Measurements from ENCODE around the gene MRPS33. TPM values are rescaled to one million over a fixed set of nuclear protein-coding genes. Genes with fewer than 3 reads are reported as not detected.

MRPS33 gene
- 91.0 and 120 TPM in 2 replicates for total RNA-seq (2016; rRNA removed; fragmentation: Illumina TruSeq; extraction: Trizol)
- total RNA-seq (2016; cell fraction: cytosol; rRNA removed; fragmentation: Illumina TruSeq; extraction: Trizol; ENCODE audit: low read depth), result 60.7 and 64.6 TPM in 2 replicates
- total RNA-seq (2016; cell fraction: insoluble cytoplasmic fraction; rRNA removed; fragmentation: Illumina TruSeq; extraction: Trizol), result 100 and 135 TPM in 2 replicates
- 79.6 and 82.5 TPM in 2 replicates for total RNA-seq (2016; cell fraction: membrane; rRNA removed; fragmentation: Illumina TruSeq; extraction: Trizol)
- total RNA-seq (2016; cell fraction: nucleus; rRNA removed; fragmentation: Illumina TruSeq; extraction: Trizol), result 33.2 and 36.3 TPM in 2 replicates
- polyA plus RNA-seq (2011; rRNA removed), result 38.3 and 50.9 TPM in 2 replicates
- polyA plus RNA-seq (2011; cell fraction: cytosol; rRNA removed), result 17.9 and 20.1 TPM in 2 replicates
- 5.7 and 6.9 TPM in 2 replicates for polyA plus RNA-seq (2011; cell fraction: nucleus; rRNA removed)
- polyA plus RNA-seq (2012), result 78.8 and 104 TPM in 2 replicates
- 77.6 and 83.1 TPM in 2 replicates for polyA plus RNA-seq (2016; cell fraction: cytosol; fragmentation: Illumina TruSeq; extraction: Trizol; ENCODE audit: low read depth)
- 127 and 141 TPM in 2 replicates for polyA plus RNA-seq (2016; cell fraction: insoluble cytoplasmic fraction; fragmentation: Illumina TruSeq; extraction: Trizol; ENCODE audit: low read depth)
- 82.8 and 92.8 TPM in 2 replicates for polyA plus RNA-seq (2016; cell fraction: membrane; fragmentation: Illumina TruSeq; extraction: Trizol; ENCODE audit: low read depth)
- 56.1 and 57.3 TPM in 2 replicates for polyA plus RNA-seq (2016; cell fraction: nucleus; fragmentation: Illumina TruSeq; extraction: Trizol; ENCODE audit: insufficient read depth, low read depth)
- 10.4 and 14.1 TPM in 2 replicates for polyA minus RNA-seq (2011; rRNA and poly(A)+ RNA removed; ENCODE audit: low replicate concordance)
- 12.2 and 13.7 TPM in 2 replicates for polyA minus RNA-seq (2011; cell fraction: cytosol; rRNA and poly(A)+ RNA removed)
- 4.6 and 13.4 TPM in 2 replicates for polyA minus RNA-seq (2011; cell fraction: nucleus; rRNA and poly(A)+ RNA removed)
- percentile 70 among the genes with signal in this experiment for Bru-seq, nascent RNA
- percentile 66 among the genes with signal in this experiment for BruChase-seq, experiment 1, labeled RNA remaining after a 6-hour chase
- percentile 56 among the genes with signal in this experiment for BruChase-seq, experiment 2, labeled RNA remaining after a 2-hour chase
- long read RNA-seq, experiment 1, full-length matches to known transcripts, result 64 of 74 reads
- long read RNA-seq, experiment 1, partial matches to known transcripts, result 8 of 74 reads
- long read RNA-seq, experiment 1, other reads (novel, unspliced or antisense), result 2 of 74 reads
- long read RNA-seq, experiment 2, full-length matches to known transcripts, result 59 of 87 reads
- long read RNA-seq, experiment 2, partial matches to known transcripts, result 23 of 87 reads
- long read RNA-seq, experiment 2, other reads (novel, unspliced or antisense), result 5 of 87 reads

DNA sequence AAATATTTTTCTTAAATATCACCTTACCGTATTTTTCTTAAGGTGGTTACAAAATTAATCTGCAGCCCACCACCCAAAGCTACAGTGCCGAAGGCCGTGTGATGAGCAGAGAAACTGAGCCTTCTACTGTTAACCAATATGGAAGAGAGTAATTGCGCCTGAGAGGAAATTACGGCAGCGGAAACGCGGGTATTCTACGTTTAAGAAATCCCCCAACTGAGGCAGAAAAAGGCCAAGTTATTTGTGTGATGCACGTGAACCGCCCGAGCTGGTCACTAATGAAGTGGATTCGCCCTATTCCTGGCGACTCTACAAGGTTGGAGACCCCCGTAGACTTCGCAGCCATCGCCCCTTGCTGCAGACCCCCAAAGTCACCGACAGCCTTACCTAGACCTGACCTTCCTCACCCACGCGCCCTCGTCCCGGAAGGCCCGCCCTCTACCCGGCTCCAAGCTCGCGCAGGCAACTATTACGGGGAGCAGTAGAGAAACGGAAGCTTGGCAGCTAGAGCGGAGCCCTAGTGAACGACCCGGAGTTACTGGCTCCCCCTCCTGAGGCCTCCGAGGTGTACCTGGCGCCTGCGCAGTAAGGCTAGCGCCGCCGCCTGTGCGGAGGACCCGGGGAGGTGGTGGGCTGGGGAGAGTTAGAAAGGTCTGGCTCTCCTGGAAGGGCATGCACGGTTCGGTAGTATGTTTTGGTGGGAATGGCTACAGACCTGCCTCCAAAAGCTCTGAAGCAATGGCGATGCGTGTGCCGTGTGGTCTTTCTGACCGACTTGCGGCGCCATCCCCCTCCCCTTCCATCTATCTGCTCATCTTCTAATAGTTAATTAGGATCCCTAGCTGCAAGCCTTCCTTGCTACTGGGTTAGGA, at the start of gene MRPS33:
Gene MRPS33, minus strand, starts transcription at position 429 of the 872 bp plus-strand sequence. CDS start 4,319 bp downstream, outside the sequence.
- Histone ChIP-seq H2AFZ (ENCODE audit: low read length) (peak within 1 kb of the TSS; percentile 95), H3K27ac (ENCODE audit: extremely low read length, insufficient read depth, low read length) (peak within 1 kb of the TSS; percentile 82), H4K20me1 (ENCODE audit: insufficient read depth, low read length) (no peaks in the 10 kb centered on the region), H3K4me1 (ENCODE audit: insufficient read depth, low read length) (peaks cover 30% of the 10 kb centered on the region), H3K36me3 (replicated peaks in 1 of 2; ENCODE audit: control insufficient read depth in 1 of 2, insufficient read depth in 2 of 2, low read length in 2 of 2) (0 out of 5 replicates have a peak, but pooled peaks cover 0 to 6% of the 10 kb centered on the region in 2 experiments), H3K4me3 (replicated peaks in 1 of 3; ENCODE audit: insufficient read depth in 1 of 3, low read depth in 2 of 3, low read length in 3 of 3) (peak within 1 kb of the TSS; percentile 84 to 88 (median 87)), H3K27me3 (ENCODE audit: control insufficient read depth in 1 of 2, insufficient read depth in 2 of 2, low read length in 2 of 2) (no peaks in the 10 kb centered on the region; a peak in 1 of 5 replicates), H3K9ac (ENCODE audit: insufficient read depth, low read depth, low read length) (peak within 1 kb of the TSS; percentile 88), H3K79me2 (ENCODE audit: insufficient read depth, low read length) (peaks cover 10% of the 10 kb centered on the region), H3K4me2 (ENCODE audit: low read depth, low read length) (peak within 1 kb of the TSS; percentile 92), H3K9me3 (ENCODE audit: low read length) (peaks cover 5% of the 10 kb centered on the region; the same call in 1 of the 2 replicates)
- peak; percentile 67 for FAIRE-seq
- in situ Hi-C loops (cut with HindIII; ENCODE audit: extremely low pct_ligation_motif_present, low pct_unique_long_range_greater_than_20kb) (loop anchor here (5.0 to 25.0 kb wide), 2 partner anchors 202 to 327 kb away; partner anchors contain the start of gene NDUFB2), intact Hi-C loops (cut with micrococcal nuclease; ENCODE audit: unreplicated experiment) (loop anchor here (5.0 to 10.0 kb wide), 4 partner anchors 92 to 638 kb away; partner anchors contain the start of gene BRAF)
- ChIA-PET CTCF (ENCODE audit: low intra/inter-chr PET ratio, low total read pairs) (interaction anchor here (0.9 kb wide), 1 partner anchor 204 kb away, joined by 3 read pairs; no protein-coding TSS in a partner anchor), POLR2A (interaction anchor here (0.6 to 2.4 kb wide), 15 partner anchors 11 to 723 kb away, joined by 3 to 13 read pairs (median 5); partner anchors contain the start of genes AGK and SSBP1)
- peak; percentile 99 for ATAC-seq
- WGBS (ENCODE audit: low lambda C conversion rate), result 0% methylated on average over 22 of the region's 47 CpGs
- DNase-seq (ENCODE audit: low spot score), result peak; percentile 95
- BruUV-seq (replicated peaks), result TSS peak; percentile 88
- TF ChIP-seq KDM2A (CRISPR knock-in tag; IDR thresholded peaks at IDR 0.05; ENCODE audit: borderline replicate concordance, low read depth), result peak; percentile 92
- TF ChIP-seq ADNP (CRISPR knock-in tag; IDR thresholded peaks at IDR 0.05), result no peak
- peak; percentile 84; the same call in 1 of the 2 replicates for TF ChIP-seq SNAPC2 (CRISPR knock-in tag; IDR thresholded peaks at IDR 0.05)
- no peak for TF ChIP-seq NCOA1 (CRISPR knock-in tag; IDR thresholded peaks at IDR 0.05)
- TF ChIP-seq, protein P1, sequence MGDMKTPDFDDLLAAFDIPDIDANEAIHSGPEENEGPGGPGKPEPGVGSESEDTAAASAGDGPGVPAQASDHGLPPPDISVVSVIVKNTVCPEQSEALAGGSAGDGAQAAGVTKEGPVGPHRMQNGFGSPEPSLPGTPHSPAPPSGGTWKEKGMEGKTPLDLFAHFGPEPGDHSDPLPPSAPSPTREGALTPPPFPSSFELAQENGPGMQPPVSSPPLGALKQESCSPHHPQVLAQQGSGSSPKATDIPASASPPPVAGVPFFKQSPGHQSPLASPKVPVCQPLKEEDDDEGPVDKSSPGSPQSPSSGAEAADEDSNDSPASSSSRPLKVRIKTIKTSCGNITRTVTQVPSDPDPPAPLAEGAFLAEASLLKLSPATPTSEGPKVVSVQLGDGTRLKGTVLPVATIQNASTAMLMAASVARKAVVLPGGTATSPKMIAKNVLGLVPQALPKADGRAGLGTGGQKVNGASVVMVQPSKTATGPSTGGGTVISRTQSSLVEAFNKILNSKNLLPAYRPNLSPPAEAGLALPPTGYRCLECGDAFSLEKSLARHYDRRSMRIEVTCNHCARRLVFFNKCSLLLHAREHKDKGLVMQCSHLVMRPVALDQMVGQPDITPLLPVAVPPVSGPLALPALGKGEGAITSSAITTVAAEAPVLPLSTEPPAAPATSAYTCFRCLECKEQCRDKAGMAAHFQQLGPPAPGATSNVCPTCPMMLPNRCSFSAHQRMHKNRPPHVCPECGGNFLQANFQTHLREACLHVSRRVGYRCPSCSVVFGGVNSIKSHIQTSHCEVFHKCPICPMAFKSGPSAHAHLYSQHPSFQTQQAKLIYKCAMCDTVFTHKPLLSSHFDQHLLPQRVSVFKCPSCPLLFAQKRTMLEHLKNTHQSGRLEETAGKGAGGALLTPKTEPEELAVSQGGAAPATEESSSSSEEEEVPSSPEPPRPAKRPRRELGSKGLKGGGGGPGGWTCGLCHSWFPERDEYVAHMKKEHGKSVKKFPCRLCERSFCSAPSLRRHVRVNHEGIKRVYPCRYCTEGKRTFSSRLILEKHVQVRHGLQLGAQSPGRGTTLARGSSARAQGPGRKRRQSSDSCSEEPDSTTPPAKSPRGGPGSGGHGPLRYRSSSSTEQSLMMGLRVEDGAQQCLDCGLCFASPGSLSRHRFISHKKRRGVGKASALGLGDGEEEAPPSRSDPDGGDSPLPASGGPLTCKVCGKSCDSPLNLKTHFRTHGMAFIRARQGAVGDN (CRISPR knock-in tag; IDR thresholded peaks at IDR 0.05), result peak; percentile 95
- TF ChIP-seq, protein P2, sequence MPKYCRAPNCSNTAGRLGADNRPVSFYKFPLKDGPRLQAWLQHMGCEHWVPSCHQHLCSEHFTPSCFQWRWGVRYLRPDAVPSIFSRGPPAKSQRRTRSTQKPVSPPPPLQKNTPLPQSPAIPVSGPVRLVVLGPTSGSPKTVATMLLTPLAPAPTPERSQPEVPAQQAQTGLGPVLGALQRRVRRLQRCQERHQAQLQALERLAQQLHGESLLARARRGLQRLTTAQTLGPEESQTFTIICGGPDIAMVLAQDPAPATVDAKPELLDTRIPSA (CRISPR knock-in tag; IDR thresholded peaks at IDR 0.05; ENCODE audit: borderline replicate concordance), result no peak
- TF ChIP-seq IRX3 (CRISPR knock-in tag; IDR thresholded peaks at IDR 0.05; ENCODE audit: borderline replicate concordance, low read depth), result no peak
- TF ChIP-seq ZFP36L1 (CRISPR knock-in tag; IDR thresholded peaks at IDR 0.05), result 0 out of 2 replicates have a peak, but pooled peaks have one; percentile 58
- no peak for TF ChIP-seq NR3C1 (CRISPR knock-in tag; IDR thresholded peaks at IDR 0.05)
- TF ChIP-seq ZNF296 (CRISPR knock-in tag; conservative IDR thresholded peaks at IDR 0.05), result no peak

Data from HepG2 (cell line).